Neural cell (in vitro differentiated cells): ENCODE results near the gene SFT2D1.

Source experiments
- EP300 ChIP-seq: fragments of 450-650 bp; conservative IDR thresholded peaks from 2 replicates; pipeline ENCODE4 v1.6.1; 2014; ENCODE audit warnings: antibody characterized with exemption, mild to moderate bottlenecking, moderate library complexity; ENCODE audit not compliant: poor library complexity, severe bottlenecking
- EZH2 ChIP-seq: fragments of 200-600, 300-800 bp; shearing (Covaris generic), sonication (generic); IDR thresholded peaks from 2 replicates; pipeline ENCODE4 v1.6.1; 2014; ENCODE audit warnings: antibody characterized with exemption, low read length, borderline replicate concordance, mild to moderate bottlenecking; ENCODE audit not compliant: insufficient read depth, poor library complexity, severe bottlenecking
- TF ChIP-seq, protein P1 (sequence below): fragments of 450-650 bp; IDR thresholded peaks from 2 replicates; pipeline ENCODE4 v1.5.1; 2014; ENCODE audit warnings: antibody characterized with exemption, mild to moderate bottlenecking, moderate library complexity; ENCODE audit not compliant: poor library complexity, severe bottlenecking
- TF ChIP-seq, protein P2 (sequence below): IDR thresholded peaks from 2 replicates; pipeline ENCODE4 v1.6.1; 2012; ENCODE audit warnings: borderline replicate concordance

DNA sequence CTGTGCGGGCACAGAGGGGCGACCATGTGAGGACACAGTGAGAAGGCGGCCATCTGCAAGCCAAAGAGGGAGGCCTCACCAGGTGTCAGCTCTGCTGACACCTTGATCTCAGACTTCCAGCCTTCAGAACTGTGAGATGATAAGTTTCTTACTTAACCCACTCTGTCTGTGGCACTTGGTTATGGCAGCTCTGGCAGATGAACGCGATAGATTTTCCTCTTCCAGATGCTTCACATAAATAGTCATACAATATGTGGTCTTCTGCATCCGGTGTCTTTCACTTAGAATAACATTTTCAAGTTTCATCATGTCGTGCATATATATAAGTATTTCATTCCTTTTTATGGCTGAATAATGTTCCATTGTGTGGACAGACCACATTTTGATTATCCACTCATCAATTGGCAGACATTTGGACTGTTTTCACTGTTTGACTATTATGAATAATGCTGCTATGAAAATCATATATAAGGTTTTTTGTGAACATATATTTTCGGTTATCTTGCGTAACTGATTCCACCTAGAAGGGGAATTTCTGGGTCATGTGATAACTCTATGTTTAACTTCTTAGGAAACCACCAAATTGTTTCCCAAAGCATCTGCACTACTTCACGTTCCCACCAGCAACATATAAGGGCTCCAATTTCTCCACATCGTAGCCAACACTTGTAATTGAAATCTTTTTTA lies 64.3 kb downstream of the SFT2D1 start:
- TF ChIP-seq, protein P1, sequence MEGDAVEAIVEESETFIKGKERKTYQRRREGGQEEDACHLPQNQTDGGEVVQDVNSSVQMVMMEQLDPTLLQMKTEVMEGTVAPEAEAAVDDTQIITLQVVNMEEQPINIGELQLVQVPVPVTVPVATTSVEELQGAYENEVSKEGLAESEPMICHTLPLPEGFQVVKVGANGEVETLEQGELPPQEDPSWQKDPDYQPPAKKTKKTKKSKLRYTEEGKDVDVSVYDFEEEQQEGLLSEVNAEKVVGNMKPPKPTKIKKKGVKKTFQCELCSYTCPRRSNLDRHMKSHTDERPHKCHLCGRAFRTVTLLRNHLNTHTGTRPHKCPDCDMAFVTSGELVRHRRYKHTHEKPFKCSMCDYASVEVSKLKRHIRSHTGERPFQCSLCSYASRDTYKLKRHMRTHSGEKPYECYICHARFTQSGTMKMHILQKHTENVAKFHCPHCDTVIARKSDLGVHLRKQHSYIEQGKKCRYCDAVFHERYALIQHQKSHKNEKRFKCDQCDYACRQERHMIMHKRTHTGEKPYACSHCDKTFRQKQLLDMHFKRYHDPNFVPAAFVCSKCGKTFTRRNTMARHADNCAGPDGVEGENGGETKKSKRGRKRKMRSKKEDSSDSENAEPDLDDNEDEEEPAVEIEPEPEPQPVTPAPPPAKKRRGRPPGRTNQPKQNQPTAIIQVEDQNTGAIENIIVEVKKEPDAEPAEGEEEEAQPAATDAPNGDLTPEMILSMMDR: no peak
- no peak for TF ChIP-seq EP300
- TF ChIP-seq, protein P2, sequence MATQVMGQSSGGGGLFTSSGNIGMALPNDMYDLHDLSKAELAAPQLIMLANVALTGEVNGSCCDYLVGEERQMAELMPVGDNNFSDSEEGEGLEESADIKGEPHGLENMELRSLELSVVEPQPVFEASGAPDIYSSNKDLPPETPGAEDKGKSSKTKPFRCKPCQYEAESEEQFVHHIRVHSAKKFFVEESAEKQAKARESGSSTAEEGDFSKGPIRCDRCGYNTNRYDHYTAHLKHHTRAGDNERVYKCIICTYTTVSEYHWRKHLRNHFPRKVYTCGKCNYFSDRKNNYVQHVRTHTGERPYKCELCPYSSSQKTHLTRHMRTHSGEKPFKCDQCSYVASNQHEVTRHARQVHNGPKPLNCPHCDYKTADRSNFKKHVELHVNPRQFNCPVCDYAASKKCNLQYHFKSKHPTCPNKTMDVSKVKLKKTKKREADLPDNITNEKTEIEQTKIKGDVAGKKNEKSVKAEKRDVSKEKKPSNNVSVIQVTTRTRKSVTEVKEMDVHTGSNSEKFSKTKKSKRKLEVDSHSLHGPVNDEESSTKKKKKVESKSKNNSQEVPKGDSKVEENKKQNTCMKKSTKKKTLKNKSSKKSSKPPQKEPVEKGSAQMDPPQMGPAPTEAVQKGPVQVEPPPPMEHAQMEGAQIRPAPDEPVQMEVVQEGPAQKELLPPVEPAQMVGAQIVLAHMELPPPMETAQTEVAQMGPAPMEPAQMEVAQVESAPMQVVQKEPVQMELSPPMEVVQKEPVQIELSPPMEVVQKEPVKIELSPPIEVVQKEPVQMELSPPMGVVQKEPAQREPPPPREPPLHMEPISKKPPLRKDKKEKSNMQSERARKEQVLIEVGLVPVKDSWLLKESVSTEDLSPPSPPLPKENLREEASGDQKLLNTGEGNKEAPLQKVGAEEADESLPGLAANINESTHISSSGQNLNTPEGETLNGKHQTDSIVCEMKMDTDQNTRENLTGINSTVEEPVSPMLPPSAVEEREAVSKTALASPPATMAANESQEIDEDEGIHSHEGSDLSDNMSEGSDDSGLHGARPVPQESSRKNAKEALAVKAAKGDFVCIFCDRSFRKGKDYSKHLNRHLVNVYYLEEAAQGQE: no peak
- TF ChIP-seq EZH2: no peak
